GM19372 (cell line): ENCODE data around the gene RNF187.
"Not testable (repeated sequence)": the region's sequence is repeated elsewhere in the genome, so short reads cannot be mapped to it uniquely, and the experiment has no call there.

ENCODE experiments used
- ATAC-seq: cut with Tn5 transposase; IDR thresholded peaks from one replicate; pipeline ENCODE4 v1.9.1; 2021; ENCODE audit warnings: mild to moderate bottlenecking, low read depth, moderate library complexity; ENCODE audit not compliant: unreplicated experiment

Gene RNF187

DNA sequence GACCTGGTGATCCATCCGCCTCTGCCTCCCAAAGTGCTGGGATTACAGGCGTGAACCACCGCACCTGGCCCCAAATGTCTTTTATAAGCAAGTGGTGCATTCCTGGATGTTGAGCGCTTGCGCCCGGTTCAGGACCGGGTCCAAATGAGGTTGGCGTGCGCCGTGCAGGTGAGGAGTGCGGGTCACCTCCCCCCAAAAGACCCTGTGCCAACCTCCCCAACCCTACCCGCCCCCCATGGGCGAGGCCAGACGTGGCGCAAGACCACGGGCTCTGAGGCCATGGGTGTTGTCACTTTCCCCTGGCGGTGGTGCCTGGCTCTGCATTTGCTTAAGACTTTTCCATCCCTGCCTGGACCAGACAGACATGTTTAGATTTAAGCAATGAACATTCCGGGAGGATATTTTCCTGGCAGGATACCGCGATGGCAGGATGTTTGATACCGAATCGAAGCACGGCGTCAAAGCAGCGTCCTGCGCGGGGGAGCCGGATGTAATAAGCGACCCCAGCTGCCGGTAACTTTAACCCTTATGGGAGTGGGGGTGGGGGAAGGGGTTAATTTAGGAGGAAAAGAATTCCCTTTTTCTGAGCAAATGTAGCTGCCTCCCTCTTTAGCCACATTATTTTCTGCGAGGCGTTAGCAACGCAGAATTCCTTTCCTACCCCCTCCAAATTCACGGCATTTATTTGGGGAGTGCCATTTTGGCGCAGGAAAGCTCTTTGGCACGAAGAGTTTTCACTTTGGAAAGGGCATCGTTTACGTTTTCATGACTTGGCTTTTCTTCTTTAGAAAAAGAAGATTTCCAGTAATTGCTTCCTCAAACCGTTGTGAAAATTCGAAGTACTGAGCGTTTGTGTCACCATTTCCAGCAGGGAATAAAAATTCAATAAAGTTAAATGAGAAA is 27.8 kb upstream of the RNF187 start:
- no peak for ATAC-seq

DNA sequence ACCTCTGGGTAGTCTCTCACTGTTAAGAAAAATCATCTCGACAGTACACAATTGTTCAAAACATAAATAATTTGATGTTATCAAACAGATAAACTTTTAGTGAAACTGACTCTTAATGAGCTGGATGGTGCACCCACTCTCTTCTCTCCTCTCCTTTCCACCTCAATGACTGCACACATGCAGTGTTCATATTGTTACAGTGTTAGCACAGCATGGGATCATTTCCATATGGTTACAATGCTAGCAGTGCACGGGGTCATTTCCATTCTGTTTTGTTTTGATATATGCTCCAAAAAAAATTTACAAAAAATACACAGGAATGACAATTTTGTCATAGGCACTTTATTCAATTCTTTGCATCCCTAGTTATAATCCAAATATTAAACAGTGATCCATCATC is 26.4 kb upstream of the RNF187 start:
- no peak for ATAC-seq

DNA sequence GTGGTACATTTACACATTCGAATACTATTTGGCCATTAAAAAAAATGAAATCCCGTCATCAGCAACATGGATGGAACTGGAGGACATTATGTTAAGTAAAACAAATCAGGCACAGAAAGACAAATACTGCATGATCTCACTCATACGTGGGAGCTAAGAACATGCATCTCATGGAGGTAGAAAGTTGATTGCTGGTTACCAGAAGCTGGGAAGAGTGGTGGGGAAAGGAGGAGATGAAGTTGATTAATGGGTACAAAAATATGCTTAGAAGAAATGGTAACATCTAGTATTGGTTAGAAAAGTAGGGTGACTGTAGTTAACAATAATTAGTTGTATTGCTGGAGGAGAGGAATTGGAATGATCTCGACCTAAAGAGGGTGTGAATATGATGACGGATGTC is 24.6 kb upstream of the RNF187 start:
- no peak for ATAC-seq

DNA sequence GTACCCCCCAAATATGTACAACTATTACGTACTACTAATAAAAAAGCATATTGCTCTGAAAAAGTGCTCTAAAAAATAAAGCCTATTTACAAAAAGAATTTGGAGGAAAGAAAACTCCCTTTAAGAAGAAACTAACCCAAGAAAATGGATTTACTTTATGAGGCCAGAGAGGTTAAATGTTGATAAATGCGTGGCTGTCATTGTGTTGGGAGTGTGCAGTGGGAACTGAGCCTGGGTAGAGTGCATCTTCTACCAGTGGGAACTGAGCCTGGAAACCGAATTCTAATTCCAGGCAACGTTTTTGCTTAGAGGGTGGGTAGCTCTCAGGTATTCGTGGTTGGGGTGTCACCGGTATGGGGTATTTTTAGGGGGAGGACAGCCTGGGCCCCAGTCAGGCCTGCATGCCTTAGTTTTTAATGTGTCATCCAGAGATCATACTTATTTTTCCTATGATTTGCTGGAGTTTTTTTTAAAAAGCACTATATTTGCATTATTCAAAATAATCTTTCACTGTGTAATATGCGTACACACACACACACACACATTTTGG is 24.1 kb upstream of the RNF187 start:
- no peak for ATAC-seq

DNA sequence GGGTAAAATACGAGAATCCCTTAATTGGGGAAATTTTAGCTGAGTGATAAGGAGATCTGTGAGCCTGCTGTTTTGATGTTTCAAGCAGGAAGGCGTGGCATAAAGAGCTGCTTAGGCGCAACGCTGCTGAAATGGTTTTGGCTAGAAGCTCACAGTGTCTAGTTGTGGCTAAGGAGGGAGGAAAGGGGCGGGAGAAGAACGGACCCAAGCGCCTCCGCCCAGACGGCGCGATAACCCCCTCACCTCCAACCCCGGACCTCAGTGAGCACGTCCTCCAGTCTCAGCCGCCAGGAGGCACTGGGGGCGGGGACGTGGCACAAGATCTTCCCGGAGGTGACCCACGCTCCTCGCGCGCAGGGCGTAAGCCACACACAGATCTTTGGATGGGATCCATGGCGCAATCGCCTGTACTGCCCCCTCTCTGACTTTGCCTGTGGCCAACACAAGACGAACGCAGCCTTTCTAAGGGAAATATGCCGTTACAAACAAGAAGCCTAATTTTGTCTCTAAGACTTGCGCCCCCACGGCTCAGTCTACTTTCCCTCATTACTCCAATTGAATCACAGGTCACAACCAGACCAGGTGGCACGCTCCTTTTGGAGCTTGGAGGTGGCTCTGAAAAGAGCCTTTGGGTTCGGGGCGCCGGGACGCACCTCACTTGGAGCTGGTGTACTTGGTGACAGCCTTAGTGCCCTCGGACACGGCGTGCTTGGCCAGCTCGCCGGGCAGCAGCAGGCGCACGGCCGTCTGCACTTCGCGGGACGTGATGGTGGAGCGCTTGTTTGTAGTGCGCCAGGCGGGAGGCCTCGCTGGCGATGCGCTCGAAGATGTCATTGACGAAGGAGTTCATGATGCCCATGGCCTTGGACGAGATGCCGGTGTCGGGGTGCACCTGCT is 23.4 kb upstream of the RNF187 start:
- ATAC-seq = peak; percentile 45

DNA sequence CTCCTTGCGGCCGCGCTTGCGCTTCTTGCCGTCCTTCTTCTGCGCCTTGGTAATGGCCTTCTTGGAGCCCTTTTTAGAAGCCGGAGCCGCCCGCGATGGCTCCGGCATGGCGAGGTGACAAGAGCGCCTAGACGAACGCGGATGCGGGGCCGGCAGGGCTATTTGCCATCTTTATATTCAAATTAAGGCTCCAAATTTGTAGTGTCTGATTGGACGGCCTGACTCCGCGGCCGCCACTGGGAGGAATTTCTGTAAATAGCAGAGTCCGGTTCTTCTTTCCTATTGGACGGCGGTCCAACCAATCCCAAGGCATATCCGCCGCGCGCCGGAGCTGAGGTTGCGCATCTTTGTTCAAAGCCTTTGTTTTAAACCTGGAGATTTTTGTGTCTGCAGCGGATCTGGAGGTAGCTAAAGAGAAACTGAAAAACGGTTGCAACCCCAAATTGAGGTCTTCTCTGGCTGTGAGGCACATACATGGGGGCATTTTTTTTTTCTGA is 22.6 kb upstream of the RNF187 start:
- peak; percentile 75 for ATAC-seq

DNA sequence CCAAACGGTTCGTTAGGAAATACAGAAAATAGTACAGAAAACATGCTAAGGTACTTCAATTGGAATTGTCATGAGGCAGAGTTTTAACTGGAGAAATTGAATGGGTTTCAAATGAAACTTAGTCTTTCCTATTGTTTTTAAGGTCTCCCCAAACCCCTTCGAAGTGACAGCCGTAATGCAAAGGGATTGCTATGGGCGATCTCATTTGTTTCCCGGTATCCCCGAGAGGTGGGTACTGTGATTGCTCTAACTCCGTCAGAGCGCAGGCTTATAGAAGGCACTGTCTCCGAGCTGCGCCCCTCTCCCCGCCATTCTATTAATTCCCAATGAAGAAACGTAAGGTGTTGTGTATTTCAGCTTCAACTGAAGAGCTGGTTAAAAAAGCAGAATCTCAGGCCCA is 22.0 kb upstream of the RNF187 start:
- ATAC-seq = no peak

DNA sequence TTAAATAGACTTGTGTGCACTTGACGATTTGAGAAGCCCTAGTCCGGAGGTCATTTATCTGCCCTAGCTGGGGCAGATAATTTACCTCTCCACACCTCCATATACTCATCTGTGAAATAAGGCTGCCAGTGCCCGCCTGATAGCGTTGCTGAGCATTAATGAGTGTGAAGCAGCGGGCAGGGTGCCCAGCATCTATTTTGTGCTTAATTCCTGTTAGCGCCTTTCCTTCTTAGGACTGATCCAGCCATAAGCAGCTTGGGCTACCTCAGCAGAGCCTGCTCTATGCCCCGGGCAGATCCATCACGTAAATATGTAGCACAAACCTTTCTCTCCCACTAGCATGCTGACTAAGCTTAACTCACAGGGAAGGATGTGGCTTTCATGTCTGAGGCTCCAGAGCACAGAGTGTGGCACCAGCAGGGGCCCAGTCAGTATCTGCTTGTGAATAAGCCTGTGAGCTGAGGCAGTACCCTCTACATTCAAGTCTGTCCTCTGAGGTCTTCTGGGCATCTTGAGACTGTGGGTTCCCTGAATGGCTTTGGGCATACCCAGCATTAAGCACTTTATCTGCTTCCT is 21.5 kb upstream of the RNF187 start:
- no peak for ATAC-seq

DNA sequence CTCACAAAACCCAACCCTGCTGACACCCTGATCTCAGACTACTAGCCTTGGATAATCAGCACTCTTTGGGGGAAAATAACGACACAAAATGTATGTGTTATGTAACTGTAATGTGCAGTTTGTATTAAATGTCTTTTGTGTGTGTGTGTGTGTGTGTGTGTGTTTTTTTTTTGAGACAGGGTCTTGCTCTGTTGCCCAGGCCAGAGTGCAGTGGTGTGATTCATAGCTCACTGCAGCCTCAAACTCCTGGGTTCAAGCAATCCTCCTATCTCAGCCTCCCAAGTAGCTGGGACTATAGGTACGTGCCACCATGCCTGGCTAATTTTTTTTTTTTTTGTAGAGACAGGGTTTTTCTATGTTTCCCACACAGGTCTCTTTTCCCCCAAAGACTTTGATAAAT is 19.0 kb upstream of the RNF187 start:
- ATAC-seq = not testable (repeated sequence)

DNA sequence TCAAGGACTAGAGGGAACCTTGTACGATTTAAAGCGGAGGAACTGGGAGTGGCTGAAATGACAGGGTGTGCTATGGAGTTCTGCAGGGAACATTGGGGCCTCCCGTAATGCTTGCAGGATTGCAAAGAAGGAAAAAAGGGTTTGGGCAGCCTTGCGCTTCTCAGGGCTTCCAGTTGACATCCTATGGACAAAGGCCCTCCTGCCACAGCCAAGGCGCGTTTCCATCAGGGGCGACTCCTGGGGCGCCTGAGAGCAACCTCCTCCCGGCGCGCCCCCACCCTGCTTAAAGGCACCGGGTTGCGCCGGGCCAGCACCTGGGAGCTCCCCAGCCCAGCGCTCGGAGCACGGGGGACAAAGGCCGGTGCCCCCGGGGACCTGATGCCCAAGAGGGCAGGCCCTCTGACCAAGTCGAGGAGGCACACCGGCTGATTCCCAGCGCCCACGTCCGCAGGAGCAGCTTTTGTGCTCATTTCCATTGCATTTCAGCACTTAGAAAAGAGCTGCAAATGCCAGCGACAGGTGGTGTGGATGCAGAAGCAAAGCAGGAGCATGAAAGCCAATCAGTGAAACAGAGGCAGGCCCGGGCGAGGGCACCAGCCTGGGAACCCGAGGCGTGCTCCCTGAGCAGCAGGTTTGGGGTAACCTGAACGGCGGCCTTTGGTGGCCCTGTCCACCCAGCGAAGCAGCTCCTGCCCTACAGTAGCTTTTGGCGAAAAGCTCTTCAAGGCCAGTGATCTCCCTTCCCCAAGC is 17.6 kb upstream of the RNF187 start:
- ATAC-seq = no peak

DNA sequence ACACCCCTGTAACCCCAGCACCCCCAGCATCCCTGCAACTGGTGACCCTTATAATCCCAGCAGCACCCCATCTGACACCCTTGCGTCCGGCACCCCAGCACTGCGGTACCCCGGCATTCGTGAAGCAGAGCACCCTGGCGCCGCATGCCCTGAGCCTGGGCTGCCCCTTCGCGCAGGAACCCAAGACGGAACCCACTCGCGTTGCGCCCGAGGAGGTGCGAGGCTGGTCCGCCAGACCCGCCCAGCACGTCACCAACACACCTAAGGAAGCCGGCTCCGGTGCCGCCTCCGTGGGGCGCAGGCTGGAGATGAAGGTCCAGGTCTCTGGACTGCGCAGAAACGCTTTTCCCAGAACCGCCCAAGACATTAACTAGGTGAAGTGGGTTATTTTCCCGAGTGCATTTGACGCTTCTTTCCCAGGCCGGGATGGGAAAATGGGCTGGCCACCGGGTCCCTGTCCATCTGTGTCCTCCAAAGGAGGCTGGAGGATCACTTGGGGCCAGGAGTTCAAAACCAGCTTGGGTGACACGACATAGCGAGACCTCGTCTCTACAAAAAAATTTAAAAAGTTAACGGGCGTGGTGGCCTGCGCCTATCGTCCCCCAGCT is 15.9 kb upstream of the RNF187 start:
- no peak for ATAC-seq

DNA sequence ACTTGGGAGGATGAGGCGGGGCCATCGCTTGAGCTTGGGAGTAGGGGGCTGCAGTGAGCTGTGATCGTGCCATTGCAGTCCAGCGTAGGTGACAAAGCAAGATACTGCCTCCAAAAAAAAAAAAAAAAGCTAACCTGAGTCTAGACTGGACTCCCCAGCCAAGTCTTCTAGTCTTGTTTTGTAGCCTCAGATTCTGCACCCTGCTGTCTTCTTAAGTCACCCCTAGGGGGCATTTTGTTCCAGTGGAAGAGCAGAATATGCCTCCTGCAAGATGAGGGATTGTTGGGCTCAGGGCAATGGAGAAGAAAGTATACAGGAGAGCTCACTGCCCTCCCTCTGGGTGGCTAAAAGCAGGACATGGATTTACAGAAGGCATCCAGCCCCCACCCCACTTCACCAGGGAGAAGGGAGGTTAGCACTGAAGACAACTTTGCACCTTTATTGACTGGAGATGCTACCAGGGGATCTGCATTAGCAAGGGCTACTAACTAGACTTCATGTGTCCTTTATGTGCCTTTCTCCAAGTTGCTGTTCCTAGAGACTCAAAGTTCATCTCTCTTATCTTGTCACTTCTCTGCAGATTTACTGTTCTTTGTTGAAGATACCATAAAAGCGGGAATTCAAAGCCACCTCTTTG is 15.3 kb upstream of the RNF187 start:
- no peak for ATAC-seq

DNA sequence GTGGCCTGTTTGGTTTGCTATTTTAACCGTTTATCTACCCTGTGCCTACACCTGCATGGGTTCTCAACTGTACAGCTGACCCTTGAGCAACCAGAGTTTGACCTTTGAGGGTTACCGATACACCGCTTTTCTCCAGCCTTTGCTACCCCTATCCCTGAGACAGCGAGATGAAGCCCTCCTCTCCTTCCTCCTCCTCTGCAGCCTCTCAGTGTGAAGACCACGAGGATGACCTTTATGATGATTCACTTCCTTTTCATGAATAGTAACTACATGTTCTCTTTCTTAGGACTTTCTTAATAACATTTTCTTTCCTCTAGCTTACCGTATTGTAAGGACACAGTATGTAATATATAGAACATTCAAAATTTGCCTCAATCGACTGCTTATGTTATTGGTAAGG is 14.5 kb upstream of the RNF187 start:
- no peak for ATAC-seq

DNA sequence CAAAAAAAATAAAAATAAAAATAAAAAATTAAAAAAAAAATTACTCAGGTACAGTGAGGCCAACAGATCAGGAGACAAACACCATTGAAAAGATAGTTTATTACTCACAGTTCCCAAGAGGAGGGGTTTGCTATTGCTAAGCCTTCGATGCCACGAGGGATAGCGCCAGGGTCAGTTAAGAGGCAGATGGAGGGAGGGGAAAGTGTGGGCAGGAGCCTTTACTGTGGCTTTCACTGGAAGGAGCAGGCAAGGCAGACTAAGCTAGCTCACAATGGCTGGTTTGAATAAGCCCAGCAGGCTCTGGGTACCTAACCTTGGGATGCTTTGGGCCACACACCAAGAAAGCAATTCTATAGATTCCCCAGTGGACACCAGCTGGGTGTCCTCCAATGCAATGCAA is 12.7 kb upstream of the RNF187 start:
- no peak for ATAC-seq

DNA sequence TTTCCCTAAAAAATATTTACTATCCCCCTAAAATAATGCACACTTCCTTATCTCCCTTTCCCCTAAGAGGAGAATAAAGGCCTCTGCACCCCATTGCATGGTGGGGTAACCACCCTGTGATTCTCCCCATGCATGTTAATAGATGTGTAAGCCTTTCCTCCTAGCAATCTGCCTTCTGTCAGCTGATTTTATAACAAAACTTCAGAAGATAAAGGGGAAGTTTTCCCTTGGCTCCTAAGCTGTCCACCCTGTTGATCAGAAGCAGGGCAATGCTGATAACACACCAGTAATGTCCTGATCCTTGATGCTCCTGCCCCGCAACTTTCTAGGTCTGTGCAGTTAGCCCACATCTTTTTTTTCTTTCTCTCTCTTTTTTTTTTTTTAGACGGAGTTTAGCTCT is 11.4 kb upstream of the RNF187 start:
- ATAC-seq = no peak

DNA sequence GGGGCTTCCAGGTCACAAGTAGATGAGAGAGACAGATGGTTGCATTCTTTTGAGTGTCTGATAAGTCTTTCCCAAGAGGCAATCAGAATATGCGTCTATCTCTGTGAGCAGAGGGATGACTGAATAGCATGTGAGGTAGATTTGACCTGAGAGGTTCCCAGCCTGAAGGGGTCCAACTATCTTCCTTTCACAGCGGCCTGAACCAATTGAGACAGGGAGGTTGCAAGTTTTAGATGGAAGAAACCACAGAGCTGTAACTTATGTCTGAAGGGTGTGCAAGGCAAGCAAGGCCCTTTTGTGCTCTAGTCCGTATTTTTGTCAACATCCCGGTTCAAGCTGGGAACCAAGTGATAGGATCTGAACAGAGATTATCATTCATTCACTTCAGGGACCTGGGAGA is 9.9 kb upstream of the RNF187 start:
- no peak for ATAC-seq

DNA sequence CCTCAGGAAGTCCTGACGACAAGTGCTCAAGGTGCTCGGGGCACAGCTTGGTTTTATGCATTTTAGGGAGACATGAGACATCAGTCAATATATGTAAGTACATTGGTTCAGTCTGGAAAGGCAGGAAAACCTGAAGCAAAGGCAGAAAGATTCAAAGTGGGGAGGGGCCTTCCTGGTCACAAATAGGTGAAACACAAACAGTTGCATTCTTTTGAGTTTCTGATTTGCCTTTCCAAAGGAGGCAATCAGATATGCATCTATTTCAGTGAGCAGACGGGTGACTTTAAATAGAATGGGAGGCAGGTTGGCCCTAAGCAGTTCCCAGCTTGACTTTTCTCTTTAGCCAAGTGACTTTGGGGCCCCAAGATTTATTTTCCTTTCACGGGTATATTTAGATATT is 8.9 kb upstream of the RNF187 start:
- ATAC-seq = no peak

DNA sequence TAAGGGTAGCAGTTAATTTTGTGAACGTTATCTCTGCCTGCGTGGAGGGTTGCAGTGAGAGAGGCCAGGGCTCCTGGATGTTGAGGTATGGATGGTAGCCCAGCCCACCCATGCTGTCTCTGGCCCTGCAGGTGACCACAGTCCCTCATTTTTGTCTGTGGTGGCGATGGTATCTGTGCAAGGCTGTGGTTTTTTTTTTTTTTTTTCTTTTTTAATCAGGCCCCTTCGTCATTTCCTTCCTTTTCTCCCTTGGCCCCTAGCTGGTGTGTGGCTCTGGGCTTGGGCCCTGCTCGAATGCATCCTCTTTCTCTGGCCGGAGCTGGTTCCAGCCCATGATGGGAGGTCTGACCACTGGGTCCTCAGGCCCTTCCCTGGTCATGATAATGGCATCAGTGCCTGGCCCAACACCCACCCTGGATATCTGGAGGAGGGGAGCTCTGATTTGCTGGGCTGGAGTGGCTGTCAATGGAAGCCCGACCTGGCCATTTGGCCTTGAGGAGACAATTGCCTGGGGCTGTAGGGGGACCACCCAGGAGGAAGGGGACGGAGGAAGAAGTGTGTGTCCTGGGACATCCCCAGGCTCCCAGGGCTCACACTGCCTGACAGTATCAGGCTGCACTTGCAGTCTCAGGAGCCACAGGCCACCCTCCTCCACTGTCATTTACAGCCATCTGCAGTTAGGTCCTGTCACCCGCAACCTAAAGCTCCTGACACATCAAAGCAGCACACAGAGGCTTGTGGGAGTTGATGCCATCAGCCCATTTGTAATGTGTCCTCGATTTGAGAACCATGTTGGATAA is 8.1 kb upstream of the RNF187 start:
- ATAC-seq = peak; percentile 67
